DMS53 treated with DMSO at 0.1 percent for 48 hours (cell line): ENCODE measurements around the gene IL3RA.
"Not testable (repeated sequence)": the region's sequence is repeated elsewhere in the genome, so short reads cannot be mapped to it uniquely, and the experiment has no call there.

Source experiments
- DNase-seq: peaks from one replicate; lab custom pipeline; 2025; ENCODE audit not compliant: unreplicated experiment; lab: John Stamatoyannopoulos, UW

Gene IL3RA

GRCh38 chrX:1327651-1328304 is 8.8 kb upstream of the IL3RA start:
- no peak for DNase-seq

- no peak for DNase-seq
Measured at GRCh38 chrX:1330605-1331004, 6.0 kb upstream of the IL3RA start.

GRCh38 chrX:1332433-1332832 is 4.2 kb upstream of the IL3RA start:
- DNase-seq, result not testable (repeated sequence)

GRCh38 chrX:1334854-1335253 is 1.7 kb upstream of the IL3RA start:
- no peak for DNase-seq

- no peak for DNase-seq
Measured at GRCh38 chrX:1336948-1337779, 579 bp downstream of the IL3RA start.

- no peak for DNase-seq
Measured at GRCh38 chrX:1341545-1342184, 5.1 kb downstream of the IL3RA start.

GRCh38 chrX:1349606-1350005 is 13.0 kb downstream of the IL3RA start:
- DNase-seq, result not testable (repeated sequence)

GRCh38 chrX:1351981-1352714 is 15.6 kb downstream of the IL3RA start:
- DNase-seq, result no peak

GRCh38 chrX:1354036-1355019 is 17.7 kb downstream of the IL3RA start:
- DNase-seq, result no peak

- no peak for DNase-seq
Measured at GRCh38 chrX:1355131-1356046, 18.8 kb downstream of the IL3RA start.

- DNase-seq, result no peak
Measured at GRCh38 chrX:1357993-1358392, 21.4 kb downstream of the IL3RA start.

- no peak for DNase-seq
Measured at GRCh38 chrX:1358793-1359476, 22.4 kb downstream of the IL3RA start.

- DNase-seq, result no peak
Measured at GRCh38 chrX:1359477-1359873, 22.9 kb downstream of the IL3RA start.

- no peak for DNase-seq
Measured at GRCh38 chrX:1360171-1360570, 23.6 kb downstream of the IL3RA start.

- no peak for DNase-seq
Measured at GRCh38 chrX:1361275-1361674, 24.7 kb downstream of the IL3RA start.

- no peak for DNase-seq
Measured at GRCh38 chrX:1361910-1362309, 25.3 kb downstream of the IL3RA start.

GRCh38 chrX:1366363-1366762 is 29.8 kb downstream of the IL3RA start:
- DNase-seq, result not testable (repeated sequence)

GRCh38 chrX:1368385-1368698 is 31.8 kb downstream of the IL3RA start:
- DNase-seq, result no peak

- DNase-seq, result no peak
Measured at GRCh38 chrX:1378306-1378759, 41.7 kb downstream of the IL3RA start.
